SK-N-SH (cell line): Measurements from ENCODE around the gene ENTPD6. TPM values are rescaled to one million over a fixed set of nuclear protein-coding genes. Genes with fewer than 3 reads are reported as not detected.

ENCODE experiments used
- CTCF ChIA-PET: fragments of 300-600, 350-600 bp; formaldehyde crosslinking; extraction: SDS; loops from one replicate; lab custom pipeline; 2021; lab: Yijun Ruan, JAX
- POLR2A ChIA-PET: fragments of 350-600 bp; sonication (Branson Sonifier 250); formaldehyde crosslinking; extraction: SDS; loops from one replicate; lab custom pipeline; 2020; ENCODE audit warnings: antibody characterized with exemption, inconsistent platforms; lab: Yijun Ruan, JAX
- DNase-seq: peaks from one replicate; pipeline ENCODE4 v3.0.0; 2012
- H2AFZ ChIP-seq: fragments of 200-600 bp; sonication (generic); 2 replicates; pipeline ENCODE4 v1.8.1; 2016; ENCODE audit warnings: antibody characterized with exemption, mild to moderate bottlenecking, low read depth
- H3F3A ChIP-seq: fragments of 200-600 bp; sonication (generic); replicated peaks from 2 replicates; pipeline ENCODE3; 2016; ENCODE audit warnings: antibody characterized with exemption, mild to moderate bottlenecking; ENCODE audit not compliant: insufficient read depth
- H3K27ac ChIP-seq, 2 experiments: fragments of 200-500 bp in 1 of 2; fragments of 200-600 bp in 1 of 2; sonication (Bioruptor generic) in 1 of 2; sonication (generic), shearing (Covaris generic) in 1 of 2; 2 replicates each; pipeline versions ENCODE4 v1.5.1 to v1.6.1; 2014 to 2016; ENCODE audit warnings: low read depth in 2 of 2, inconsistent platforms in 1 of 2, low read length in 1 of 2, mild to moderate bottlenecking in 1 of 2, mixed read lengths in 1 of 2
- H3K27me3 ChIP-seq: fragments of 200-600 bp; sonication (generic), shearing (Covaris generic); 2 replicates; pipeline ENCODE4 v1.6.1; 2016; ENCODE audit warnings: mixed run types; ENCODE audit not compliant: insufficient read depth
- H3K36me3 ChIP-seq, 2 experiments: fragments of 200-500 bp in 1 of 2; fragments of 200-600 bp in 1 of 2; sonication (Bioruptor generic) in 1 of 2; sonication (generic) in 1 of 2; replicated peaks in 1 of 2; 2 replicates each; pipeline versions ENCODE3 to v1.5.1; 2014 to 2016; ENCODE audit warnings: low read length in 1 of 2, mild to moderate bottlenecking in 1 of 2; ENCODE audit not compliant: insufficient read depth in 2 of 2, control insufficient read depth in 1 of 2
- H3K4me1 ChIP-seq, 2 experiments: fragments of 200-500 bp in 1 of 2; fragments of 200-600 bp in 1 of 2; sonication (Bioruptor generic) in 1 of 2; sonication (generic), shearing (Covaris generic) in 1 of 2; 2 replicates each; pipeline versions ENCODE4 v1.5.1 to v1.6.1; 2014 to 2016; ENCODE audit warnings: low read depth in 1 of 2, low read length in 1 of 2, mixed run types in 1 of 2; ENCODE audit not compliant: insufficient read depth in 2 of 2, control insufficient read depth in 1 of 2
- H3K4me2 ChIP-seq: fragments of 200-600 bp; sonication (generic), shearing (Covaris generic); 2 replicates; pipeline ENCODE4 v1.6.1; 2017; ENCODE audit warnings: mixed run types
- H3K4me3 ChIP-seq, 2 experiments: fragments of 200-500 bp in 1 of 2; fragments of 200-600 bp in 1 of 2; sonication (Bioruptor generic) in 1 of 2; sonication (generic), shearing (Covaris generic) in 1 of 2; 2 replicates each; pipeline versions ENCODE4 v1.5.1 to v1.8.1; 2014 to 2016; ENCODE audit warnings: low read depth in 2 of 2, inconsistent platforms in 1 of 2, low read length in 1 of 2, mild to moderate bottlenecking in 1 of 2, mixed read lengths in 1 of 2, moderate library complexity in 1 of 2
- H3K79me2 ChIP-seq: fragments of 200-600 bp; sonication (generic); 2 replicates; pipeline ENCODE4 v1.8.1; 2017; ENCODE audit warnings: mild to moderate bottlenecking; ENCODE audit not compliant: insufficient read depth
- H3K9ac ChIP-seq: fragments of 200-600 bp; sonication (generic); 2 replicates; pipeline ENCODE4 v1.6.1; 2017; ENCODE audit warnings: mixed run types
- H3K9me2 ChIP-seq: fragments of 200-600 bp; sonication (generic); 2 replicates; pipeline ENCODE4 v1.6.1; 2017; ENCODE audit warnings: mixed run types
- H3K9me3 ChIP-seq: fragments of 200-600 bp; sonication (generic); 2 replicates; pipeline ENCODE4 v1.6.1; 2017; ENCODE audit warnings: mixed run types, mild to moderate bottlenecking, moderate library complexity
- H4K20me1 ChIP-seq: fragments of 200-600 bp; sonication (generic); 2 replicates; pipeline ENCODE4 v1.6.1; 2017; ENCODE audit warnings: mild to moderate bottlenecking, mixed run types; ENCODE audit not compliant: insufficient read depth
- CHD2 ChIP-seq: fragments of 150-350 bp; IDR thresholded peaks from 2 replicates; pipeline ENCODE4 v1.6.1; 2018; ENCODE audit warnings: low read length; ENCODE audit not compliant: partially characterized antibody
- EZH2phosphoT487 ChIP-seq: fragments of 200-600 bp; sonication (generic); IDR thresholded peaks from 2 replicates; pipeline ENCODE4 v1.6.1; 2017; ENCODE audit warnings: low read depth, mixed run types, mild to moderate bottlenecking, antibody characterized with exemption, moderate library complexity, borderline replicate concordance
- FOXJ3 ChIP-seq: sonication (generic); formaldehyde crosslinking; IDR thresholded peaks from 2 replicates; pipeline ENCODE4 v1.5.1; 2020; ENCODE audit warnings: mild to moderate bottlenecking, missing genetic modification reagents
- GABPA ChIP-seq: IDR thresholded peaks from 2 replicates; pipeline ENCODE4 v1.4.0; 2012; ENCODE audit warnings: low read depth, mild to moderate bottlenecking
- GATA2 ChIP-seq: sonication (generic); formaldehyde crosslinking; IDR thresholded peaks from 2 replicates; pipeline ENCODE4 v1.5.0; 2020; ENCODE audit warnings: mild to moderate bottlenecking, missing genetic modification reagents
- MEF2A ChIP-seq: IDR thresholded peaks from 2 replicates; pipeline ENCODE4 v1.4.0; 2012; ENCODE audit warnings: low read depth, borderline replicate concordance
- POLR2AphosphoS5 ChIP-seq: IDR thresholded peaks from 2 replicates; pipeline ENCODE4 v1.6.1; 2012; ENCODE audit warnings: low read depth, low read length
- RAD21 ChIP-seq: IDR thresholded peaks from 2 replicates; pipeline ENCODE4 v1.6.1; 2012; ENCODE audit warnings: mild to moderate bottlenecking, low read length
- RCOR1 ChIP-seq: fragments of 150-350 bp; IDR thresholded peaks from 2 replicates; pipeline ENCODE4 v1.6.1; 2017; ENCODE audit warnings: antibody characterized with exemption, low read length
- SMC3 ChIP-seq: IDR thresholded peaks from 2 replicates; pipeline ENCODE4 v1.6.1; 2012; ENCODE audit warnings: low read depth, low read length, improper control_type of control experiment
- TEAD4 ChIP-seq: IDR thresholded peaks from 2 replicates; pipeline ENCODE4 v1.4.0; 2012; ENCODE audit warnings: mild to moderate bottlenecking, borderline replicate concordance; ENCODE audit not compliant: insufficient read depth
- YY1 ChIP-seq: IDR thresholded peaks from 2 replicates; pipeline ENCODE4 v1.4.0; 2012; ENCODE audit warnings: low read depth, mild to moderate bottlenecking
- WGBS: methylation state at CpG from one replicate; pipeline ENCODE4 v1.1.6; 2017; ENCODE audit warnings: low lambda C conversion rate; 5-methylcytosine and 5-hydroxymethylcytosine counted together
- polyA plus RNA-seq, 3 experiments: library from polyadenylated mRNA; depleted of rRNA; stranded (reverse); fragments of >200 nt; gene quantifications; 2 replicates each; pipeline ENCODE4 v1.2.3, GENCODE V29; 2012
- TF ChIP-seq, protein P1 (sequence below): fragments of 150-350 bp; IDR thresholded peaks from 2 replicates; pipeline ENCODE4 v1.6.1; 2017; ENCODE audit warnings: antibody characterized with exemption, low read length, low read depth, borderline replicate concordance
- TF ChIP-seq, protein P2 (sequence below): IDR thresholded peaks from 2 replicates; pipeline ENCODE4; 2012
- TF ChIP-seq, protein P3 (sequence below): IDR thresholded peaks from 2 replicates; pipeline ENCODE4 v1.4.0; 2012; ENCODE audit warnings: low read depth
- TF ChIP-seq, protein P4 (sequence below): IDR thresholded peaks from 2 replicates; pipeline ENCODE4 v1.6.1; 2012; ENCODE audit warnings: mild to moderate bottlenecking, low read depth, low read length, moderate library complexity

Gene ENTPD6
- polyA plus RNA-seq, 1 of the 3 experiments (the other 2 are of a cell fraction), result 76.1 TPM

DNA sequence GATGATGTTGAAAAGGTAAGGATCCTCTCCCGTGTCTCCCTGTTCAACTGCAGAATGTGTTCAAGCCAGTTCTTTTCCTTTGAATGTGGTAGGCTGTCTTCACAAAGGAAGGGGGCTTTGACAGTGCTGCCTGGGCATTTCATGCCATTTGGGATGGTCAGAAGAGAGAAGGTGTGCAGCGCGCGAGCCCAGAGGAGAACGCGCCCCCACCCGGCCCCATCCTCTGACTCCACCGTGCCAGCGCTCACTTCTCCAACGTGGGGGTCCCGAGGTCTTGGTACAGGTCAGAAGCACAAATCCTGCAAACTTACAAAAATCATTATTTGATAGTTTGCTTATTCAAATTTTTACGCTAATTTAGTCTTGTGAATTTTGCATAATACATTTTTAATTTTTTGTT, 14.4 kb downstream of the ENTPD6 start:
- peaks cover 10 to 28% of the 10 kb centered on the region in 2 experiments for H3K36me3 ChIP-seq
- no peak overlapping the region for H3K4me3 ChIP-seq
- H3K4me1 ChIP-seq, result no peaks in the 10 kb centered on the region
- ChIA-PET CTCF (no interaction called here), POLR2A (no interaction called here)
- no peak for DNase-seq
- no peaks in the 10 kb centered on the region for H3K9me2 ChIP-seq
- H4K20me1 ChIP-seq, result no peaks in the 10 kb centered on the region
- H3K9me3 ChIP-seq, result no peaks in the 10 kb centered on the region
- no peak overlapping the region for H3K27ac ChIP-seq
- no peak overlapping the region for H3K4me2 ChIP-seq
- 99% methylated on average over 12 of the region's 12 CpGs for WGBS
- no peak overlapping the region for H2AFZ ChIP-seq
- peaks cover 15% of the 10 kb centered on the region for H3K79me2 ChIP-seq
- H3K27me3 ChIP-seq, result no peaks in the 10 kb centered on the region
- no peak overlapping the region for H3K9ac ChIP-seq
- TF ChIP-seq POLR2AphosphoS5 (no peak), YY1 (no peak), RAD21 (no peak)
- no peaks in the 10 kb centered on the region for H3F3A ChIP-seq

DNA sequence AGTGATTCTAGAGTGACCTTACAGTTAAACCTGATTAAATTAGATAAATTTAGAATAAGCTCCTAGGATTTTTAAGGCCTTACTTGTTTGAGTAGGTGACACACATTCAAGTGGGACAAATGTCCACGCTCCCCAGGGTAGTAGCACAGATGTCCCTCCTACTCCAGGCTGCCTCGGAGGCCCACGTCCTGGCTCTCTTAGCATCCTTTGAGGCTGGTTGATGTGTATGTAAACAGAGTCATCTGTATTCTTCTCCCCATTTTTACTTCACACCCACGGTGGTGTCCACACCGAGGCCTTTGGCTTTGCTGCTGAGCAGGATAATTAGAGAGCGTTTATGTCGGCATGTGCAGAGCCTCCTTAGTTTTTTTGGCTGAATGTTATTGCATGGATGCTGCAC, 15.8 kb downstream of the ENTPD6 start:
- TF ChIP-seq MEF2A, result no peak
- TF ChIP-seq, protein P1, sequence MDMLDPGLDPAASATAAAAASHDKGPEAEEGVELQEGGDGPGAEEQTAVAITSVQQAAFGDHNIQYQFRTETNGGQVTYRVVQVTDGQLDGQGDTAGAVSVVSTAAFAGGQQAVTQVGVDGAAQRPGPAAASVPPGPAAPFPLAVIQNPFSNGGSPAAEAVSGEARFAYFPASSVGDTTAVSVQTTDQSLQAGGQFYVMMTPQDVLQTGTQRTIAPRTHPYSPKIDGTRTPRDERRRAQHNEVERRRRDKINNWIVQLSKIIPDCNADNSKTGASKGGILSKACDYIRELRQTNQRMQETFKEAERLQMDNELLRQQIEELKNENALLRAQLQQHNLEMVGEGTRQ, result no peak
- TF ChIP-seq, protein P2, sequence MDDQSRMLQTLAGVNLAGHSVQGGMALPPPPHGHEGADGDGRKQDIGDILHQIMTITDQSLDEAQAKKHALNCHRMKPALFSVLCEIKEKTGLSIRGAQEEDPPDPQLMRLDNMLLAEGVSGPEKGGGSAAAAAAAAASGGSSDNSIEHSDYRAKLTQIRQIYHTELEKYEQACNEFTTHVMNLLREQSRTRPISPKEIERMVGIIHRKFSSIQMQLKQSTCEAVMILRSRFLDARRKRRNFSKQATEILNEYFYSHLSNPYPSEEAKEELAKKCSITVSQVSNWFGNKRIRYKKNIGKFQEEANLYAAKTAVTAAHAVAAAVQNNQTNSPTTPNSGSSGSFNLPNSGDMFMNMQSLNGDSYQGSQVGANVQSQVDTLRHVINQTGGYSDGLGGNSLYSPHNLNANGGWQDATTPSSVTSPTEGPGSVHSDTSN, result no peak
- no peak for TF ChIP-seq RAD21
- TF ChIP-seq, protein P3, sequence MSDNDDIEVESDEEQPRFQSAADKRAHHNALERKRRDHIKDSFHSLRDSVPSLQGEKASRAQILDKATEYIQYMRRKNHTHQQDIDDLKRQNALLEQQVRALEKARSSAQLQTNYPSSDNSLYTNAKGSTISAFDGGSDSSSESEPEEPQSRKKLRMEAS, result no peak
- no peak for TF ChIP-seq SMC3
- no peak for TF ChIP-seq RCOR1
- no peak for TF ChIP-seq POLR2AphosphoS5
- no peak for TF ChIP-seq CHD2
- TF ChIP-seq TEAD4, result no peak
- TF ChIP-seq, protein P4, sequence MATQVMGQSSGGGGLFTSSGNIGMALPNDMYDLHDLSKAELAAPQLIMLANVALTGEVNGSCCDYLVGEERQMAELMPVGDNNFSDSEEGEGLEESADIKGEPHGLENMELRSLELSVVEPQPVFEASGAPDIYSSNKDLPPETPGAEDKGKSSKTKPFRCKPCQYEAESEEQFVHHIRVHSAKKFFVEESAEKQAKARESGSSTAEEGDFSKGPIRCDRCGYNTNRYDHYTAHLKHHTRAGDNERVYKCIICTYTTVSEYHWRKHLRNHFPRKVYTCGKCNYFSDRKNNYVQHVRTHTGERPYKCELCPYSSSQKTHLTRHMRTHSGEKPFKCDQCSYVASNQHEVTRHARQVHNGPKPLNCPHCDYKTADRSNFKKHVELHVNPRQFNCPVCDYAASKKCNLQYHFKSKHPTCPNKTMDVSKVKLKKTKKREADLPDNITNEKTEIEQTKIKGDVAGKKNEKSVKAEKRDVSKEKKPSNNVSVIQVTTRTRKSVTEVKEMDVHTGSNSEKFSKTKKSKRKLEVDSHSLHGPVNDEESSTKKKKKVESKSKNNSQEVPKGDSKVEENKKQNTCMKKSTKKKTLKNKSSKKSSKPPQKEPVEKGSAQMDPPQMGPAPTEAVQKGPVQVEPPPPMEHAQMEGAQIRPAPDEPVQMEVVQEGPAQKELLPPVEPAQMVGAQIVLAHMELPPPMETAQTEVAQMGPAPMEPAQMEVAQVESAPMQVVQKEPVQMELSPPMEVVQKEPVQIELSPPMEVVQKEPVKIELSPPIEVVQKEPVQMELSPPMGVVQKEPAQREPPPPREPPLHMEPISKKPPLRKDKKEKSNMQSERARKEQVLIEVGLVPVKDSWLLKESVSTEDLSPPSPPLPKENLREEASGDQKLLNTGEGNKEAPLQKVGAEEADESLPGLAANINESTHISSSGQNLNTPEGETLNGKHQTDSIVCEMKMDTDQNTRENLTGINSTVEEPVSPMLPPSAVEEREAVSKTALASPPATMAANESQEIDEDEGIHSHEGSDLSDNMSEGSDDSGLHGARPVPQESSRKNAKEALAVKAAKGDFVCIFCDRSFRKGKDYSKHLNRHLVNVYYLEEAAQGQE, result no peak
- no peak for TF ChIP-seq GABPA
- TF ChIP-seq EZH2phosphoT487, result no peak
- TF ChIP-seq FOXJ3 (CRISPR knock-in tag), result no peak
- no peak for TF ChIP-seq GATA2 (CRISPR knock-in tag)
- TF ChIP-seq, all 33 proteins: peak for 0
- ChIA-PET POLR2A (interaction anchor here (0.8 kb wide), 1 partner anchor 15 kb away, joined by 3 read pairs; no protein-coding TSS in a partner anchor), CTCF (no interaction called here)
- no peaks in the 10 kb centered on the region for H3K9me2 ChIP-seq
- H3K27me3 ChIP-seq, result no peaks in the 10 kb centered on the region
- no peaks in the 10 kb centered on the region for H3K4me1 ChIP-seq
- no peak overlapping the region for H3K4me2 ChIP-seq
- no peak for DNase-seq
- H3K9me3 ChIP-seq, result no peaks in the 10 kb centered on the region
- no peaks in the 10 kb centered on the region for H4K20me1 ChIP-seq
- H3K79me2 ChIP-seq, result peaks cover 1% of the 10 kb centered on the region
- 87% methylated on average over 7 of the region's 7 CpGs for WGBS
- H3K4me3 ChIP-seq, result no peak overlapping the region
- no peaks in the 10 kb centered on the region for H3F3A ChIP-seq
- no peak overlapping the region for H3K27ac ChIP-seq
- no peak overlapping the region for H3K9ac ChIP-seq
- H2AFZ ChIP-seq, result no peak overlapping the region
- H3K36me3 ChIP-seq, result peaks cover 23 to 39% of the 10 kb centered on the region in 2 experiments
